ENCODE measurements around the gene ZNF618.

ZNF618 gene

DNA sequence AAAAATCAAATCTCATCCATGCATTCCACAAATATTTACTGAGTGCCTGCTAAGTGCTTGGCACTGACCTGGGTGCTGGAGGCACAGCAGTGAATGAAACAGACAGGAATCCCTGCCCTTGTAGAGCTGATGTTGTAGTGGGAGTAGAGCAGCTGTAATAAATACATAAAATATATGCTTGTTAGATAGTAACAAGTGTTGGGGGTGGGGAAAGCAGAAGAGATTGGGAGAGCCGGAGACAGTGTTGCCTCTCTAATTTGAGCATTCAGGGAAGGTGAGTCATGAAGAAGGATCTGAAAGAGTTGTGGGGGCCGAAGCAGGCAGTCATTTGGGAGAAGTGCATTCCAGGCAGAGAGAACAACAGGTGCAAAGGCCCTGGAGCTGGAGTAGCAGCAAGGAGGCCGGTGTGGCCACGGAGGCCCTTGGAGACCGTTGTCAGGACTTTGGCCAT lies 97.9 kb downstream of the ZNF618 start:
- no peak overlapping the region for H3K4me3 ChIP-seq (ENCODE audit: low read depth, low read length)
- DNase-seq (ENCODE audit: low read depth), result peak; percentile 49

GRCh38 chr9:113976915-113977314 lies 100.8 kb downstream of the ZNF618 start:
- no peak for DNase-seq (ENCODE audit: low read depth)
- H3K4me3 ChIP-seq (ENCODE audit: low read depth, low read length), result no peak overlapping the region

- DNase-seq (ENCODE audit: low read depth), result no peak
These were observed 102.7 kb downstream of the ZNF618 start for GRCh38 chr9:113978725-113979342.

DNA sequence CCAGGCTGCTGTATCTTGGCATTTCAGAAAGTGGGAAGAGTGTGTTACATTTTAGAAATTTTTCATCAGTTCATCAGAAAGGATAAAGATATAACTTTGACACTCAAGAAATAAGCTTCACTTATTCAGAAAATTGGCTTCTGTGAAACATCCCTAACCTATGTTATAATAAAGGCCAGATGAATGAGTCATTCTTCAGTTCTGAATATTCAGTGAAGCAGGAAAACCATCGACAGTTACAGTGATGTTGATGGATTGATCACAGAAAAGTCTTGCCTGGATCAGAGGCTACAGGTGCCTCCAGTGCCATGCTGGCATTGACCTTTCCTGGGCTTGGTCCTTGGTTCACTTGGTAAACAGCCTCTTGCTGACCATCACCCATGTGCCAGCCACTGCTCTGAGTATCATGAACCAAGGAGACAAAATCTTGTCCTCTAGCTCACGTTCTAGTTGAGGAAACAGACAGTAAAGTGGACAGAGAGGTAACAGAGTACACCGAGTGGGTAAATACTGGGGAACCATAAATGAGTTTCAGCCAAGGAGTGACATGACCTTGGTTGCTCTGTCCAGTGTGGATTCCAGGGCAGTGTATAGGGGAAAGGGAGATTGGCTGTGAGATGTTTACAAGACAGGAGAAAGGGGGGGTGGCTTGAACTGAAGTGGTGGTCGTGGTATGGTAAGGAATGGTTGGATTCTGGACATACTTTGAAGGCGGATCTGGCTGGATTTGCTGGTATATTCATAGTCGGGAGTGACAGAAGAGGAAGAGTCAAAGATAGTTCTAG lies 103.4 kb downstream of the ZNF618 start:
- no peak for DNase-seq (ENCODE audit: low read depth)
- no peak overlapping the region for H3K4me3 ChIP-seq (ENCODE audit: low read depth, low read length)

More at GRCh38 chr9:113978725-113979342, 102.7 kb downstream of the ZNF618 start:
- no peak overlapping the region for H3K4me3 ChIP-seq (ENCODE audit: low read depth, low read length)

DNA sequence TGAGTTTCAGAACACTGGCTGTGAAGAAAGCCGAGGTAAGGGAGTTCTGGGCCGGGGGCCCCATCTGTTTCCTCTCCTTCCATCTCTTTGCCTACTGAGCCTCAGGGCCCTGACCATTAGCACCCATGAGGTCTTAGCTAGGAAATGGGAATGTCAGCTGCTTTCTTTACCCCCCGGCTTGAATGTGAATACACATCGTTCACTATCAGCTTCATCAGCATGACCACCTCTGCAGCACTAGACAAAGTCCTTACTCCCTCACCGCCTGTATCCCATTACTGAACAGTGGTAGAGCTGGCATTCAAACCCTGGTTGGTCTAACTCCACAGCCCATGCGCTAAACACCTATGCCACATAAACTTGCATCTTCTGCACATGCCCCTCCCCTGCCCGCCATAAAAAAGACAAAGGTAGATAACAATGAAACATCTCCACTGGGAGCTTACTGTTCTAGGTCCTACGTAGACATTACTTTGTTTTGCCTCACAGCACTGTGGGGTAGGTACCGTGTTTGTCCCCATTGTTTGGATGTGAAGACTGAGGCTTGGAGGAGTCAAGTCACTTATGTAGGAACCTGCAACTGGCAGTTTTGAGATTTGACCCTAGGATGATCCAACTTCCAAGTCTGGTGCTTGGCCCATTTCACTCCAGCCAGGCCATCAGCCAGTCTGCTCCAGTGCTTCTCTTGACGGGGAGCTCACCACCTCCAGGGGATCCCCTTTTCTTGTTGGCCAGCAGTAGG lies 108.7 kb downstream of the ZNF618 start:
- DNase-seq (ENCODE audit: low read depth), result no peak
- H3K4me3 ChIP-seq (ENCODE audit: low read depth, low read length), result no peak overlapping the region

DNA sequence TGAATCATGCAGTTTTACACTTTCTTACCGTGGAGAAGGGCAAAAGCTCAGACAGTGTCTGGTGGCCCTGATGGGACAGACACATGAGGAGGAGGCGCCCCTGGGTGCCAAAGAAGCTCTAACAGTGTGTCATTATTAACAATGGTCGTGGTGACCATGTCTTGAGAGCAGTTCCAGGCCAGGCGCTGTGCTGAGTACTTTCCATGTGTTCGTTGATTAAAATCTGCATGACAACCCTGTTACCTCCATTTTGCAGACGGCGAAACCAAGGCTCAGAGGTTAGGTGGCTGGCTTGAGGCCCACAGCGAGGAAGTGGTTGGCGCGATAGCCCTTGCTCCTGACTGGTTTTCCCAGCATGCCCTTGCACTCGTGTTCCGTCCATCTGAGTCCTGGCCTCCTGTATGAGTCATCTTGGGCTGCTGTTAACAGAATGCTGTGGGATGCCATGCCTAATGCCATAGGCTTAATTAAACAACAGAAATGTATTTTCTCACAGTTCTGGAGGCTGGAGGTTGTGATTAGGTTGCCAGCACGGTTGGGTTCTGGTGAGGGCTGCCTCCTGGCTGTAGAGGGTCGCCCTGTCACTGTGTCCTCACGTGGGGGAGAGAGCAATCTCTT lies 110.0 kb downstream of the ZNF618 start:
- H3K4me3 ChIP-seq (ENCODE audit: low read depth, low read length), result no peak overlapping the region
- no peak for DNase-seq (ENCODE audit: low read depth)

DNA sequence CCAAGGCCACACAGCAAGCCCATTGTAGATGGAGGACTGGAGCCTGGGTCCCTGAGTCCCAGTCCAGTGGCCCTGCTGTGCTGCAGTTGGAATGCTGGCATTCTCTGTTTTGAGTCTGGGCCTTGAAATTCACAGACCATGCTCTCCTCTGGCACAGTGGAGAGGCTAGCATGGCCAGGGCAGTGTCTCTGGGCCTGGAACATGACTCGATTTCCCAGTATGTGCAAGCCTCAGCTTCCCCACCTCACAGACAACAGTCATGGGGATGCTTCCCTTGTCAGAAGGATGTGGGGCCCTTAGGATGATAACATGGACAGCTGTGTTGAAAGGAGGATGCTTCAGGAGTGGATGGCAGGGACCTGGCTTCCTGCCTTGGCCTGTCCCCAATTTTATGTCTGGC lies 110.8 kb downstream of the ZNF618 start:
- H3K4me3 ChIP-seq (ENCODE audit: low read depth, low read length), result no peak overlapping the region

GRCh38 chr9:113987526-113987925 lies 111.4 kb downstream of the ZNF618 start:
- H3K4me3 ChIP-seq (ENCODE audit: low read depth, low read length), result no peak overlapping the region
- no peak for DNase-seq (ENCODE audit: low read depth)

More for the DNA sequence above, 110.8 kb downstream of the ZNF618 start:
- no peak for DNase-seq (ENCODE audit: low read depth)

- no peak for DNase-seq (ENCODE audit: low read depth)
- H3K4me3 ChIP-seq (ENCODE audit: low read depth, low read length), result no peak overlapping the region
These were observed 112.4 kb downstream of the ZNF618 start for GRCh38 chr9:113988385-113989016.

- peak; percentile 71 for DNase-seq (ENCODE audit: low read depth)
- H3K4me3 ChIP-seq (ENCODE audit: low read depth, low read length), result no peak overlapping the region
These were observed 113.1 kb downstream of the ZNF618 start for GRCh38 chr9:113989017-113989713.

DNA sequence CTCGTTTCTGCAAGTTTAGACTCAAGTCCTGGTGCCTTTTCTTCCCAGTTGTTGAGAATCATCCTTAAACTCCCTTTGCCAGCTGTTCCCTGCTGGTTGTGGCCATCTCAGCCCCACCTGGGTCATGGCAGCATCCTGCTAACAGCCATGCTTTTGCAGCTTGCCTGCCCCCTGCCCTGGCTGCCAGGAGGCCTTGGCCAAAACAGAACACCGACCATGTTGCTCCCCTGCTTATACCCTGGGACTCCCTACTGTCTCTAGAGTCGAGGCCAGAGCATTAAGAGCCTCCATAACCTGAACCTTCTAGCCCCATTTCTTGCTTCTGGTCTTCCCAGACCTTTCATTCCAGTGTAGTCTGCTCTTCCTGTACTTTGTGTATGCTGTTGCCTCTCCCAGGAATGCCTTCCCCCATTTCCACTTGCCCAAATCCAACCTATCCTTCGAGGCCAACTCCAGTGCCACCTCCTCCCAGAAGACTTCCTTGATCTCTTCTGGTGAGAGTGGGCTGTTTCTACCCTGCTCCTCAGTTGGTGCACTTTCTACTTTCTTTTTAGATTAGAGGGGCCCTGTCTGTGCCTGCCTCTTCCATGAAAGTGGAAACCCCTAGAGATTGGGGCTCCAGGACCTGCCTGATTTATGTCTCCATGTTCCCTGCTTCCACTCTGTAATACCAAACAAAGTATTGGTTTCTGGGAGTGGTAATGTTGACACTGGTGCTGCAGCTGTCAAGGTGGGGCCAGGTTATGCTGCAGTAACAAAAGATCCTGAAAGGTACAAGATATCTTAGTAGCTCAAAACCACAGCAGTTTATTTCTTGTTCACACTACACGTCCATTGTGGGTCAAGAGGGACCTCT lies 113.8 kb downstream of the ZNF618 start:
- no peak for DNase-seq (ENCODE audit: low read depth)

GRCh38 chr9:113990570-113990907 lies 114.4 kb downstream of the ZNF618 start:
- DNase-seq (ENCODE audit: low read depth), result no peak
- H3K4me3 ChIP-seq (ENCODE audit: low read depth, low read length), result no peak overlapping the region

More for the DNA sequence above, 113.8 kb downstream of the ZNF618 start:
- H3K4me3 ChIP-seq (ENCODE audit: low read depth, low read length), result no peak overlapping the region

GRCh38 chr9:113990975-113991471 lies 114.9 kb downstream of the ZNF618 start:
- DNase-seq (ENCODE audit: low read depth), result no peak
- H3K4me3 ChIP-seq (ENCODE audit: low read depth, low read length), result no peak overlapping the region

GRCh38 chr9:113991714-113992113 lies 115.6 kb downstream of the ZNF618 start:
- DNase-seq (ENCODE audit: low read depth), result no peak
- H3K4me3 ChIP-seq (ENCODE audit: low read depth, low read length), result no peak overlapping the region

DNA sequence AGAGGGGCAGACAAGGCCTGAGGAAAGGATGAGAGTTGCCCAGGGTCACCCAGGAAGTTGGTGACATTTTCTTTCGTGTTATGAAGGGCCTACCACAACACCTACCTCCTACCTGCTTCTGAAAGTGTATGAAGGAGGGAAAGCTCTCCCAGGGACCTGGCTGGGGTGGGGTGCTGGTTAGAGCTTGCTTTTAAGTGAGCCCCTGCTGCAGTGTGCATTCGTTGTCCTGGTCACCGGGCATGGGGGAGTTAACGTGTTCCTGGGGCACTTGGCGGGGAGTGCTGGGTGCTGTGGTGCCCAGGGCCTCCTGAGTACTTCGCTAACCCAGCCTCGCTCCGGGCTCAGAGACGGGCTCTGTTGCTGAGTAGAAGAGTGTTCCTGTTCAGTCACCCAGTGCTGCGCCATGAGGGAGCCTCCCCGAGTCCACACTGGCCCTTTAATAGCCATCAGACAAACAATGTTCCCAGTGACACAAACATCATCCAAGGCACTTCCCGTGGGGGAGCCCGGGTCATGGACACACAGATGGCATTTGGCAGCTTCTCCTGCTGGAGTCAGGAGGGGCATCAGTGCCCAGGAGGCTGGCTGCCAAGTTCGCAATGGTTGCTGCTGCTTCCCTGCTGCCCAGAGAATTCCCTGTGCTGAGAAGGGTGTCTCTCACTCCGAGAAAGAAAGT lies 116.3 kb downstream of the ZNF618 start:
- H3K4me3 ChIP-seq (ENCODE audit: low read depth, low read length), result no peak overlapping the region
- DNase-seq (ENCODE audit: low read depth), result no peak

DNA sequence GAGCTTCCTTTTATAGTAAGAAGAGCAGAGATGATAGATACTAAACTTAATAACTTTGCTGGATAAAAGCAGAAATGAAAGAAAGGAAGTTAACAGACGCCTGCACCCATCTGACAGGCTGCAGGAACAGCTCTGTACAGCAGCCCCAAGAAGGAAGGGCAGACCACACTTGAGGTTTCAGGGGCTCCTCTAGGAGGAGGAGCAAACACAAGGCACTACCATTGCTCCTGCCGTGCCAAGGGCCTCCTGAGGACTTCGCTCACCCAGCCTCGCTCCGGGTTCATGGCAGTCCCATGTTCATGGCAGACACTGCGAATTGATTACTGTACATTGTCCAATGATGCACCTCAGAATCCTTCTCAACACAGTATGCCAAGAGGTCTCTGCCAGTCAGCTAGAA lies 116.9 kb downstream of the ZNF618 start:
- no peak overlapping the region for H3K4me3 ChIP-seq (ENCODE audit: low read depth, low read length)
- DNase-seq (ENCODE audit: low read depth), result no peak

GRCh38 chr9:113993838-113994540 lies 117.9 kb downstream of the ZNF618 start:
- peak; percentile 35 for DNase-seq (ENCODE audit: low read depth)
- no peak overlapping the region for H3K4me3 ChIP-seq (ENCODE audit: low read depth, low read length)

Data from skeletal muscle cell (primary cell).